ENCODE data around the gene CHRNA7. TPM values are rescaled to one million over a fixed set of nuclear protein-coding genes. Genes with fewer than 3 reads are reported as not detected.

CHRNA7 gene
- total and polyA plus RNA-seq, 2 of the 8 experiments (the other 6 are each of a cell fraction or from before 2014, with no cell fraction given): 7.5 to 11.0 TPM

DNA sequence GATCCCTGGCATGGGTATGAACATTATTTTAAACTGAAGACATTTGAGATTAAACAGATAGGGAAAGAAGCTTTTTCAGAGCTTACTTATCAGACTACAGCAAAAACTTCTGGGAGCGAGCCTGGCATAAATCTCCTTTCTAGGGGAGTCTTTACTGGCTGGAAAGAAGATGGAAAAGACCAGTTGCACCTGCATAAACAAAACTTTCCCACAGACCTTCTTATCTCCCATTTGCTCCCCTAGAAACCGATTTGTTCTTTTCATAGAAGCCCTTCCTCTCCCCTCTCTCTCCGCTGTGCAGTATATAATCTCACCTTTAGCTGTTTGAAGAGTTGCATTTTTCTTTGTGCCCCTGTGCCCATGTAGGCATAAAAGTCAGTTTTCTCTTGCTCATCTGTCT is 93.2 kb downstream of the CHRNA7 start:
- H3K23me2 ChIP-seq (ENCODE audit: low read depth, low read length): no peaks in the 10 kb centered on the region
- H4K20me1 ChIP-seq (replicated peaks in 1 of 2; ENCODE audit: control insufficient read depth in 1 of 2, insufficient read depth in 2 of 2, low read length in 2 of 2): no peaks in the 10 kb centered on the region
- no peak overlapping the region for H3K9ac ChIP-seq (replicated peaks in 1 of 4; ENCODE audit: extremely low read depth in 1 of 4, low read depth in 3 of 4, low read length in 3 of 4)
- ChIA-PET POLR2A (ENCODE audit: partially characterized antibody) (no interaction called here), CTCF (ENCODE audit: partially characterized antibody) (interaction anchor here (0.7 to 1.6 kb wide), 4 partner anchors 11 to 95 kb away, joined by 3 read pairs; no protein-coding TSS in a partner anchor)
- no peak overlapping the region for H3K18ac ChIP-seq (ENCODE audit: extremely low read depth, low read length)
- H2BK20ac ChIP-seq (ENCODE audit: low read length): no peak overlapping the region
- no peak overlapping the region for H3K4me3 ChIP-seq (ENCODE audit: extremely low read depth in 1 of 4, insufficient read depth in 2 of 4, low read depth in 3 of 4, low read length in 4 of 4)
- no peak overlapping the region for H2BK12ac ChIP-seq (ENCODE audit: low read depth, low read length)
- H4K91ac ChIP-seq (replicated peaks; ENCODE audit: insufficient read length, low read length): no peak overlapping the region
- TF ChIP-seq POU5F1 (IDR thresholded peaks at IDR 0.05; ENCODE audit: low read depth, low read length): no peak
- no peak for TF ChIP-seq TAF1 (IDR thresholded peaks at IDR 0.05; ENCODE audit: low read depth, low read length)
- no peak for TF ChIP-seq SIN3A (conservative IDR thresholded peaks at IDR 0.05 in 1 of 2, IDR thresholded peaks at IDR 0.05 in 1 of 2; ENCODE audit: low read depth in 1 of 2, low read length in 2 of 2)
- no peak for TF ChIP-seq FOSL1 (IDR thresholded peaks at IDR 0.05; ENCODE audit: insufficient read depth, low read depth, low read length)
- TF ChIP-seq POLR2AphosphoS5 (IDR thresholded peaks at IDR 0.05; ENCODE audit: low read depth, low read length): no peak
- TF ChIP-seq KDM1A (IDR thresholded peaks at IDR 0.05; ENCODE audit: borderline replicate concordance, low read length): no peak
- no peak for TF ChIP-seq BCL11A (IDR thresholded peaks at IDR 0.05; ENCODE audit: low read depth in 2 of 2, low read length in 2 of 2)
- TF ChIP-seq, protein P1, sequence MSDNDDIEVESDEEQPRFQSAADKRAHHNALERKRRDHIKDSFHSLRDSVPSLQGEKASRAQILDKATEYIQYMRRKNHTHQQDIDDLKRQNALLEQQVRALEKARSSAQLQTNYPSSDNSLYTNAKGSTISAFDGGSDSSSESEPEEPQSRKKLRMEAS (IDR thresholded peaks at IDR 0.05): no peak
- TF ChIP-seq BRCA1 (IDR thresholded peaks at IDR 0.05; ENCODE audit: low read depth, low read length): no peak
- TF ChIP-seq KDM5A (IDR thresholded peaks at IDR 0.05; ENCODE audit: low read length): no peak
- no peak for TF ChIP-seq HDAC6 (IDR thresholded peaks at IDR 0.05; ENCODE audit: low read depth, low read length)
- no peak for TF ChIP-seq SP4 (IDR thresholded peaks at IDR 0.05; ENCODE audit: low read length)
- no peaks in the 10 kb centered on the region for H3K79me2 ChIP-seq (ENCODE audit: control insufficient read depth in 1 of 2, insufficient read depth in 2 of 2, low read length in 2 of 2)
- DNase-seq (ENCODE audit: low read depth in 1 of 2, low spot score in 2 of 2) (no peak), FAIRE-seq (no peak)
- H3K4ac ChIP-seq (replicated peaks; ENCODE audit: insufficient read length, low read depth, low read length): no peak overlapping the region
- H3K79me1 ChIP-seq (ENCODE audit: low read depth, low read length): no peaks in the 10 kb centered on the region
- H2BK5ac ChIP-seq (ENCODE audit: low read depth, low read length): no peak overlapping the region
- WGBS, 2 experiments (ENCODE audit: extremely low coverage in 1 of 2, insufficient coverage in 1 of 2, insufficient read length in 1 of 2, insufficient replicate concordance in 2 of 2, low coverage in 1 of 2, low lambda C conversion rate in 2 of 2, missing lambda C conversion rate in 1 of 2): 86% methylated on average over 3 of the region's 3 CpGs; no CpG with 5 or more reads in 1 of the 2 experiments
- H3K23ac ChIP-seq (ENCODE audit: insufficient read length): no peak overlapping the region
- H3K56ac ChIP-seq (replicated peaks; ENCODE audit: insufficient read length, low read depth, low read length): no peak overlapping the region
- H4K5ac ChIP-seq (ENCODE audit: insufficient read length, low read depth, low read length): no peak overlapping the region
- no peaks in the 10 kb centered on the region for H3K36me3 ChIP-seq (ENCODE audit: control insufficient read depth in 2 of 4, insufficient read depth in 4 of 4, low read length in 3 of 4)
- no peak overlapping the region for H2AFZ ChIP-seq (ENCODE audit: low read length)
- H3K27me3 ChIP-seq (replicated peaks in 1 of 4; ENCODE audit: control insufficient read depth in 3 of 4, extremely low read depth in 1 of 4, insufficient read depth in 3 of 4, low read length in 3 of 4): no peaks in the 10 kb centered on the region
- no peak overlapping the region for H2BK15ac ChIP-seq (ENCODE audit: low read length)
- H2BK120ac ChIP-seq (replicated peaks; ENCODE audit: low read depth, low read length): no peak overlapping the region
- H3K4me1 ChIP-seq (replicated peaks in 1 of 4; ENCODE audit: control insufficient read depth in 3 of 4, insufficient read depth in 4 of 4, low read length in 3 of 4): peaks cover 0 to 7% (median 0%) of the 10 kb centered on the region in 4 experiments; a peak in 1 of 7 replicates
- no peak overlapping the region for H3K14ac ChIP-seq (ENCODE audit: insufficient read length)
- no peak overlapping the region for H3K4me2 ChIP-seq (ENCODE audit: insufficient read depth in 1 of 2, low read depth in 2 of 2, low read length in 2 of 2)
- H4K8ac ChIP-seq (ENCODE audit: extremely low read depth, insufficient read depth, low read length): no peak overlapping the region
- H3K27ac ChIP-seq (ENCODE audit: low read depth, low read length): no peak overlapping the region
- no peak overlapping the region for H2AK5ac ChIP-seq (ENCODE audit: low read depth, low read length)
- no peaks in the 10 kb centered on the region for H3K9me3 ChIP-seq (ENCODE audit: insufficient read depth in 2 of 2, low read depth in 1 of 2, low read length in 1 of 2)

Measured in H1 (cell line).